HCT116 (cell line): ENCODE data around the gene MAPK10. TPM values are rescaled to one million over a fixed set of nuclear protein-coding genes. Genes with fewer than 3 reads are reported as not detected.

Source experiments
- ATAC-seq: fragments of 200-7000 bp; cut with Tn5 transposase; 2 replicates; pipeline ENCODE4 v1.9.1; 2020; ENCODE audit warnings: mild to moderate bottlenecking, moderate library complexity
- BruUV-seq: library from RNA; stranded (reverse); fragments of 400-500 nt; replicated peaks from 2 replicates; lab custom pipeline; 2021; lab: Mats Ljungman, UMichigan
- CTCF ChIA-PET: fragments of 300-600 bp; sonication (Branson Sonifier 250); formaldehyde crosslinking; loops from one replicate; lab custom pipeline; 2021; ENCODE audit warnings: antibody characterized with exemption; lab: Charles Lee
- POLR2A ChIA-PET: fragments of 300-600, 350-600 bp; sonication (Branson Sonifier 250); formaldehyde crosslinking; loops from one replicate; lab custom pipeline; 2021; ENCODE audit warnings: antibody characterized with exemption; lab: Charles Lee
- RAD21 ChIA-PET, 2 experiments: fragments of 300-600 bp; sonication (Branson Sonifier 250); formaldehyde crosslinking; loops; one replicate each; lab custom pipeline; 2023; ENCODE audit warnings: low total read pairs in 2 of 2; ENCODE audit not compliant: uncharacterized antibody in 2 of 2, unreplicated experiment in 2 of 2, low non-redundant PET in 1 of 2; lab: Charles Lee
- DNase-seq: peaks from one replicate; pipeline ENCODE4 v3.0.0-alpha.2; 2010; ENCODE audit warnings: low read depth, low spot score
- H2AFZ ChIP-seq: fragments of 200-600 bp; shearing (Covaris generic), sonication (generic); 2 replicates; pipeline ENCODE4 v1.6.1; 2017; ENCODE audit warnings: low read depth, mixed run types, mixed read lengths, antibody characterized with exemption, low read length; ENCODE audit not compliant: poor library complexity, severe bottlenecking
- H3K27ac ChIP-seq: 2 replicates; pipeline ENCODE4 v1.5.1; 2012; ENCODE audit warnings: low read depth, low read length
- H3K27me3 ChIP-seq: fragments of 200-600 bp; sonication (generic); 2 replicates; pipeline ENCODE4 v1.6.1; 2016; ENCODE audit warnings: mixed run types, low read length, mixed read lengths; ENCODE audit not compliant: insufficient read depth
- H3K36me3 ChIP-seq, 2 experiments: fragments of 200-500 bp in 1 of 2; fragments of 200-600 bp in 1 of 2; sonication (Bioruptor generic) in 1 of 2; sonication (generic) in 1 of 2; 2 replicates each; pipeline versions ENCODE4 v1.5.1 to v1.6.1; 2014 to 2016; ENCODE audit warnings: low read length in 2 of 2, inconsistent platforms in 1 of 2, mixed read lengths in 1 of 2, mixed run types in 1 of 2; ENCODE audit not compliant: insufficient read depth in 2 of 2, control insufficient read depth in 1 of 2
- H3K4me1 ChIP-seq, 2 experiments: fragments of 200-600 bp in 1 of 2; sonication (generic) in 1 of 2; 2 replicates each; pipeline versions ENCODE4 v1.5.1 to v1.6.1; 2012 to 2017; ENCODE audit warnings: low read length in 2 of 2, inconsistent platforms in 1 of 2, mild to moderate bottlenecking in 1 of 2, mixed read lengths in 1 of 2, mixed run types in 1 of 2, moderate library complexity in 1 of 2; ENCODE audit not compliant: insufficient read depth in 2 of 2, control insufficient read depth in 1 of 2
- H3K4me2 ChIP-seq: fragments of 200-600 bp; sonication (generic); 2 replicates; pipeline ENCODE4 v1.6.1; 2017; ENCODE audit warnings: mixed run types, low read length, mixed read lengths
- H3K4me3 ChIP-seq, 2 experiments: fragments of 200-600 bp in 1 of 2; sonication (generic) in 1 of 2; replicated peaks in 1 of 2; 2 replicates each; pipeline ENCODE4 v1.5.1; 2011 to 2016; ENCODE audit warnings: low read length in 2 of 2, control low read depth in 1 of 2, low read depth in 1 of 2, mild to moderate bottlenecking in 1 of 2, mixed read lengths in 1 of 2, mixed run types in 1 of 2
- H3K79me2 ChIP-seq: fragments of 200-600 bp; sonication (generic); 2 replicates; pipeline ENCODE4 v1.6.1; 2017; ENCODE audit warnings: mild to moderate bottlenecking, mixed run types, low read length, moderate library complexity, mixed read lengths; ENCODE audit not compliant: insufficient read depth
- H3K9ac ChIP-seq: fragments of 200-600 bp; sonication (generic); 2 replicates; pipeline ENCODE4 v1.6.1; 2016; ENCODE audit warnings: low read length, mixed read lengths
- H3K9me2 ChIP-seq: fragments of 200-600 bp; sonication (generic), shearing (Covaris generic); 2 replicates; pipeline ENCODE4 v1.6.1; 2017; ENCODE audit warnings: mixed run types, mild to moderate bottlenecking, moderate library complexity; ENCODE audit not compliant: insufficient read depth
- H3K9me3 ChIP-seq, 2 experiments: fragments of 200-500 bp in 1 of 2; fragments of 200-600 bp in 1 of 2; sonication (Bioruptor generic) in 1 of 2; sonication (generic) in 1 of 2; 2 replicates each; pipeline ENCODE4 v1.6.1; 2014 to 2017; ENCODE audit warnings: low read length in 2 of 2, mixed read lengths in 2 of 2, inconsistent platforms in 1 of 2, low read depth in 1 of 2, mild to moderate bottlenecking in 1 of 2, mixed run types in 1 of 2, moderate library complexity in 1 of 2; ENCODE audit not compliant: control insufficient read depth in 1 of 2, insufficient read depth in 1 of 2
- H4K20me1 ChIP-seq: fragments of 200-600 bp; sonication (generic), shearing (Covaris generic); 2 replicates; pipeline ENCODE4 v1.6.1; 2017; ENCODE audit warnings: mixed run types, mild to moderate bottlenecking, moderate library complexity; ENCODE audit not compliant: insufficient read depth
- ATF3 ChIP-seq: IDR thresholded peaks from 2 replicates; pipeline ENCODE4 v1.6.1; 2012
- CBX3 ChIP-seq: IDR thresholded peaks from 2 replicates; pipeline ENCODE4 v1.6.1; 2012; ENCODE audit warnings: low read depth
- CEBPB ChIP-seq: IDR thresholded peaks from 2 replicates; pipeline ENCODE4 v1.6.1; 2012; ENCODE audit warnings: low read depth
- JUND ChIP-seq: IDR thresholded peaks from 2 replicates; pipeline ENCODE4 v1.6.1; 2012
- MAX ChIP-seq: IDR thresholded peaks from 2 replicates; pipeline ENCODE4 v1.6.1; 2012
- POLR2AphosphoS5 ChIP-seq: IDR thresholded peaks from 2 replicates; pipeline ENCODE4 v1.6.1; 2011; ENCODE audit warnings: mild to moderate bottlenecking, low read depth, low read length, moderate library complexity
- REST ChIP-seq: IDR thresholded peaks from 2 replicates; pipeline ENCODE4 v1.6.1; 2012; ENCODE audit warnings: low read depth
- SP1 ChIP-seq: IDR thresholded peaks from 2 replicates; pipeline ENCODE4 v1.6.1; 2012; ENCODE audit warnings: low read depth
- TCF7L2 ChIP-seq: IDR thresholded peaks from 2 replicates; pipeline ENCODE4 v1.7.0; 2011; ENCODE audit warnings: borderline replicate concordance, inconsistent platforms; ENCODE audit not compliant: insufficient read depth, insufficient read length; ENCODE audit errors: extremely low read depth
- ZFX ChIP-seq: fragments of 450-650 bp; IDR thresholded peaks from 2 replicates; pipeline ENCODE4 v1.6.1; 2017
- intact Hi-C: fragments of 100-400 bp; cut with micrococcal nuclease; formaldehyde crosslinking; loops from 2 replicates; pipeline ENCODE4 v1.10.0; 2022
- total RNA-seq: library from RNA; stranded (reverse); gene quantifications from one replicate; pipeline ENCODE4 v1.2.1, GENCODE V29; 2021; ENCODE audit not compliant: unreplicated experiment
- TF ChIP-seq, protein P1 (sequence below), 3 experiments: fragments of 200-600 bp in 1 of 3; sonication (generic) in 1 of 3; IDR thresholded peaks in 2 of 3; conservative IDR thresholded peaks in 1 of 3; 2 replicates each; pipeline ENCODE4 v1.5.1; 2012 to 2017; ENCODE audit warnings: low read depth in 2 of 3, low read length in 2 of 3, antibody characterized with exemption in 1 of 3, borderline replicate concordance in 1 of 3, control low read depth in 1 of 3, mild to moderate bottlenecking in 1 of 3, mixed read lengths in 1 of 3, mixed run types in 1 of 3, moderate library complexity in 1 of 3; ENCODE audit not compliant: insufficient read depth in 1 of 3

The MAPK10 gene
- total RNA-seq, 1 experiment from 2014 or later: 0.52 TPM

DNA sequence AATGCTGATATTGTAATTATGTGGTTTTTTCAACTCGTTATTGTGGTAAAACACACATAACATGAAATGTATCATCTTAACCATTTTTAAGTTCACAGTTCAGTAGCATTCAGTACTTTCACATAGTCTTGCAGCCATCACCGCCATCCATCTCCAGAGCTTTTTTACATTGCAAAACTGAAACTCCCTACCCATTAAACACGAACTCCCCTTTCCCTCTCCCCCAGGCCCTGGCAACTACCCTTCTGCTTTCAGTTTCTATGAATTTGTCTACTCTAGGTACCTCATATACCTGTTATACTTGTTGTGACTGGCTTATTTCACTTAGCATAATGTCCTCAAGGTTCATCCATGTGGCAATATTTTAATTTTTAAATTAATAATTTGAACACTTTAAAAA is 380.6 kb downstream of the MAPK10 start:
- intact Hi-C loops: no loop called here
- POLR2A ChIA-PET: no interaction called here
- no peaks in the 10 kb centered on the region for H4K20me1 ChIP-seq
- no peak overlapping the region for H3K9ac ChIP-seq
- RAD21 ChIA-PET: no interaction called here
- no peak for TF ChIP-seq ZFX
- no peak for TF ChIP-seq SP1
- TF ChIP-seq ATF3: no peak
- TF ChIP-seq, protein P1, sequence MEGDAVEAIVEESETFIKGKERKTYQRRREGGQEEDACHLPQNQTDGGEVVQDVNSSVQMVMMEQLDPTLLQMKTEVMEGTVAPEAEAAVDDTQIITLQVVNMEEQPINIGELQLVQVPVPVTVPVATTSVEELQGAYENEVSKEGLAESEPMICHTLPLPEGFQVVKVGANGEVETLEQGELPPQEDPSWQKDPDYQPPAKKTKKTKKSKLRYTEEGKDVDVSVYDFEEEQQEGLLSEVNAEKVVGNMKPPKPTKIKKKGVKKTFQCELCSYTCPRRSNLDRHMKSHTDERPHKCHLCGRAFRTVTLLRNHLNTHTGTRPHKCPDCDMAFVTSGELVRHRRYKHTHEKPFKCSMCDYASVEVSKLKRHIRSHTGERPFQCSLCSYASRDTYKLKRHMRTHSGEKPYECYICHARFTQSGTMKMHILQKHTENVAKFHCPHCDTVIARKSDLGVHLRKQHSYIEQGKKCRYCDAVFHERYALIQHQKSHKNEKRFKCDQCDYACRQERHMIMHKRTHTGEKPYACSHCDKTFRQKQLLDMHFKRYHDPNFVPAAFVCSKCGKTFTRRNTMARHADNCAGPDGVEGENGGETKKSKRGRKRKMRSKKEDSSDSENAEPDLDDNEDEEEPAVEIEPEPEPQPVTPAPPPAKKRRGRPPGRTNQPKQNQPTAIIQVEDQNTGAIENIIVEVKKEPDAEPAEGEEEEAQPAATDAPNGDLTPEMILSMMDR (IDR thresholded peaks at IDR 0.05 in 2 of 3, conservative IDR thresholded peaks at IDR 0.05 in 1 of 3; ENCODE audit: borderline replicate concordance in 1 of 3, insufficient read depth in 1 of 3, low read depth in 2 of 3, low read length in 2 of 3): no peak
- TF ChIP-seq REST: no peak
- no peak for TF ChIP-seq TCF7L2
- TF ChIP-seq MAX: no peak
- TF ChIP-seq CEBPB: no peak
- no peak for TF ChIP-seq JUND
- TF ChIP-seq POLR2AphosphoS5: no peak
- no peak for TF ChIP-seq CBX3
- no peaks in the 10 kb centered on the region for H3K36me3 ChIP-seq
- H3K4me1 ChIP-seq: no peaks in the 10 kb centered on the region
- no peak overlapping the region for H3K27ac ChIP-seq
- ATAC-seq: no peak
- no peak overlapping the region for H3K4me2 ChIP-seq
- H3K9me2 ChIP-seq: no peaks in the 10 kb centered on the region
- H3K27me3 ChIP-seq: no peaks in the 10 kb centered on the region
- CTCF ChIA-PET: interaction anchor here (2.3 kb wide), 1 partner anchor 10 kb away, joined by 13 read pairs; no protein-coding TSS in a partner anchor
- BruUV-seq: no TSS peak
- no peaks in the 10 kb centered on the region for H3K79me2 ChIP-seq
- H3K4me3 ChIP-seq: no peak overlapping the region
- no peak overlapping the region for H2AFZ ChIP-seq
- no peaks in the 10 kb centered on the region for H3K9me3 ChIP-seq
- DNase-seq: no peak
